Measurements from ENCODE around the gene UPK1A.

Gene UPK1A

GRCh38 chr19:35693422-35693821 is 27.1 kb downstream of the UPK1A start:
- no peak for DNase-seq (ENCODE audit: low read depth)

- peak; percentile 84 for DNase-seq (ENCODE audit: low read depth)
Measured at GRCh38 chr19:35693835-35694599, 27.7 kb downstream of the UPK1A start.

- no peak for DNase-seq (ENCODE audit: low read depth)
Measured at GRCh38 chr19:35695895-35696422, 29.6 kb downstream of the UPK1A start.

- no peak for DNase-seq (ENCODE audit: low read depth)
Measured at GRCh38 chr19:35696835-35697234, 30.5 kb downstream of the UPK1A start.

GRCh38 chr19:35702223-35703012 is 36.1 kb downstream of the UPK1A start:
- peak; percentile 89 for DNase-seq (ENCODE audit: low read depth)

- DNase-seq (ENCODE audit: low read depth): no peak
Measured at GRCh38 chr19:35703343-35703742, 37.0 kb downstream of the UPK1A start.

- DNase-seq (ENCODE audit: low read depth): no peak
Measured at GRCh38 chr19:35704218-35704617, 37.9 kb downstream of the UPK1A start, which contains the start of gene ZBTB32. Gene ZBTB32 (plus strand): TSS chr19:35704558. CDS start chr19:35714627, 10,069 bp downstream.

GRCh38 chr19:35708391-35708790 is 42.1 kb downstream of the UPK1A start:
- no peak for DNase-seq (ENCODE audit: low read depth)

GRCh38 chr19:35710784-35711723 is 44.7 kb downstream of the UPK1A start:
- DNase-seq (ENCODE audit: low read depth): no peak

GRCh38 chr19:35712567-35713505 is 46.5 kb downstream of the UPK1A start:
- DNase-seq (ENCODE audit: low read depth): no peak

- DNase-seq (ENCODE audit: low read depth): no peak
Measured at GRCh38 chr19:35713506-35713850, 47.2 kb downstream of the UPK1A start.

- no peak for DNase-seq (ENCODE audit: low read depth)
Measured at GRCh38 chr19:35713904-35714495, 47.7 kb downstream of the UPK1A start.

- no peak for DNase-seq (ENCODE audit: low read depth)
Measured at GRCh38 chr19:35714601-35715354, 48.5 kb downstream of the UPK1A start.

GRCh38 chr19:35715355-35715809 is 49.1 kb downstream of the UPK1A start:
- DNase-seq (ENCODE audit: low read depth): no peak

- no peak for DNase-seq (ENCODE audit: low read depth)
Measured at GRCh38 chr19:35715981-35716800, 49.9 kb downstream of the UPK1A start.

- DNase-seq (ENCODE audit: low read depth): peak; percentile 93
Measured at GRCh38 chr19:35716801-35717664, 50.7 kb downstream of the UPK1A start.

GRCh38 chr19:35717665-35718344 is 51.5 kb downstream of the UPK1A start, which contains the start of gene KMT2B:
Gene KMT2B (plus strand): TSS chr19:35718003. CDS start chr19:35718019, 16 bp downstream.
- DNase-seq (ENCODE audit: low read depth): no peak

Data from stimulated activated CD8-positive, alpha-beta memory T cell treated with anti-CD3 and anti-CD28 coated beads, Interleukin-12 subunit alpha, Interleukin-12 subunit beta, amount 100 ng/mL, for 1 hour (primary cell).